ENCODE results near the gene MARCO. TPM values are rescaled to one million over a fixed set of nuclear protein-coding genes. Genes with fewer than 3 reads are reported as not detected.

MARCO gene
- total RNA-seq, 6 experiments from 2014 or later, result 5.8 to 129 (median 31.9) TPM

GRCh38 chr2:119024568-119024967, 82.6 kb downstream of the MARCO start:
- Histone ChIP-seq H3K4me3 (no peak overlapping the region), H3K4me1 (no peaks in the 10 kb centered on the region), H3K9me3 (no peaks in the 10 kb centered on the region), H3K36me3 (no peaks in the 10 kb centered on the region), H3K27me3 (no peaks in the 10 kb centered on the region), H3K27ac (no peak overlapping the region)
- DNase-seq (no peak), ATAC-seq (no peak)
- intact Hi-C loops (cut with DNase I), result no loop called here
- TF ChIP-seq POLR2A (IDR thresholded peaks at IDR 0.05) (no peak), CTCF (IDR thresholded peaks at IDR 0.05) (no peak)
- 29% methylated on average over 3 of the region's 3 CpGs for WGBS (ENCODE audit: insufficient coverage, low coverage, low lambda C conversion rate, missing lambda C conversion rate)

- Histone ChIP-seq H3K4me3 (no peak overlapping the region), H3K9me3 (no peaks in the 10 kb centered on the region), H3K36me3 (no peaks in the 10 kb centered on the region), H3K27me3 (no peaks in the 10 kb centered on the region), H3K4me1 (no peaks in the 10 kb centered on the region), H3K27ac (no peak overlapping the region)
- WGBS (ENCODE audit: insufficient coverage, low coverage, low lambda C conversion rate, missing lambda C conversion rate), result 100% methylated on average over 4 of the region's 7 CpGs
- TF ChIP-seq POLR2A (IDR thresholded peaks at IDR 0.05) (no peak), CTCF (IDR thresholded peaks at IDR 0.05) (no peak)
- DNase-seq (no peak), ATAC-seq (no peak)
- intact Hi-C loops (cut with DNase I), result no loop called here
Observed at GRCh38 chr2:119025013-119025412, 83.0 kb downstream of the MARCO start.

GRCh38 chr2:119025762-119026351, 83.9 kb downstream of the MARCO start:
- H3K4me3 ChIP-seq, result no peak overlapping the region
- H3K36me3 ChIP-seq, result no peaks in the 10 kb centered on the region
- intact Hi-C loops (cut with DNase I), result no loop called here
- ATAC-seq (no peak), DNase-seq (no peak)
- H3K27ac ChIP-seq, result no peak overlapping the region
- no peaks in the 10 kb centered on the region for H3K9me3 ChIP-seq
- WGBS (ENCODE audit: insufficient coverage, low coverage, low lambda C conversion rate, missing lambda C conversion rate), result 66% methylated on average over 7 of the region's 18 CpGs
- H3K4me1 ChIP-seq, result no peaks in the 10 kb centered on the region
- no peaks in the 10 kb centered on the region for H3K27me3 ChIP-seq
- TF ChIP-seq CTCF (IDR thresholded peaks at IDR 0.05) (no peak), POLR2A (IDR thresholded peaks at IDR 0.05) (no peak)

GRCh38 chr2:119026890-119027289, 84.9 kb downstream of the MARCO start:
- intact Hi-C loops (cut with DNase I), result no loop called here
- TF ChIP-seq CTCF (IDR thresholded peaks at IDR 0.05) (no peak), POLR2A (IDR thresholded peaks at IDR 0.05) (no peak)
- no peaks in the 10 kb centered on the region for H3K4me1 ChIP-seq
- 40% methylated on average over 5 of the region's 5 CpGs for WGBS (ENCODE audit: insufficient coverage, low coverage, low lambda C conversion rate, missing lambda C conversion rate)
- no peaks in the 10 kb centered on the region for H3K27me3 ChIP-seq
- DNase-seq, result no peak
- H3K27ac ChIP-seq, result no peak overlapping the region
- H3K9me3 ChIP-seq, result no peaks in the 10 kb centered on the region
- no peaks in the 10 kb centered on the region for H3K36me3 ChIP-seq
- no peak for ATAC-seq
- no peak overlapping the region for H3K4me3 ChIP-seq

Data from right lobe of liver (tissue), 6 donors.